OCI-LY1 (cell line): ENCODE data around the gene TRRAP.

ENCODE experiments used
- H2AFZ ChIP-seq: fragments of 200-600 bp; sonication (generic), shearing (Covaris generic); 2 replicates; pipeline ENCODE4 v1.6.0; 2014; ENCODE audit warnings: antibody characterized with exemption, mild to moderate bottlenecking, low read length
- H3F3A ChIP-seq: fragments of 200-600 bp; sonication (generic), shearing (Covaris generic); 2 replicates; pipeline ENCODE4 v1.6.0; 2014; ENCODE audit warnings: mild to moderate bottlenecking, antibody characterized with exemption, low read length, moderate library complexity; ENCODE audit not compliant: insufficient read depth
- H3K27ac ChIP-seq: fragments of 200-600 bp; sonication (generic); 2 replicates; pipeline ENCODE4 v1.5.1; 2014; ENCODE audit warnings: low read length, mixed run types, mild to moderate bottlenecking, low read depth; ENCODE audit not compliant: poor library complexity, severe bottlenecking
- H3K27me3 ChIP-seq: fragments of 200-600 bp; sonication (generic); 2 replicates; pipeline ENCODE4 v1.6.0; 2014; ENCODE audit warnings: antibody characterized with exemption, mild to moderate bottlenecking, low read length, moderate library complexity; ENCODE audit not compliant: insufficient read depth
- H3K36me3 ChIP-seq: fragments of 200-600 bp; sonication (generic); 2 replicates; pipeline ENCODE4 v1.6.1; 2014; ENCODE audit warnings: mild to moderate bottlenecking, antibody characterized with exemption, low read length, moderate library complexity, mixed read lengths; ENCODE audit not compliant: insufficient read depth
- H3K4me1 ChIP-seq: fragments of 200-600 bp; sonication (generic); 2 replicates; pipeline ENCODE4 v1.5.1; 2014; ENCODE audit warnings: mild to moderate bottlenecking, low read length, moderate library complexity; ENCODE audit not compliant: insufficient read depth, severe bottlenecking
- H3K4me2 ChIP-seq: fragments of 200-600 bp; sonication (generic), shearing (Covaris generic); 2 replicates; pipeline ENCODE4 v1.6.1; 2014; ENCODE audit warnings: low read length
- H3K4me3 ChIP-seq: fragments of 200-600 bp; sonication (generic); 2 replicates; pipeline ENCODE4 v1.5.1; 2014; ENCODE audit warnings: low read length, low read depth, mild to moderate bottlenecking, mixed read lengths; ENCODE audit not compliant: poor library complexity, severe bottlenecking
- H3K79me2 ChIP-seq: fragments of 200-600 bp; shearing (Covaris generic); 2 replicates; pipeline ENCODE4 v1.6.1; 2016; ENCODE audit warnings: mixed run types, low read length, mixed read lengths; ENCODE audit not compliant: insufficient read depth
- H3K9ac ChIP-seq: fragments of 200-600 bp; sonication (generic), shearing (Covaris generic); 2 replicates; pipeline ENCODE4 v1.6.1; 2014; ENCODE audit warnings: mild to moderate bottlenecking, low read length, mixed read lengths
- H3K9me2 ChIP-seq: fragments of 200-600 bp; sonication (generic), shearing (Covaris generic); 2 replicates; pipeline ENCODE4 v1.6.1; 2014; ENCODE audit warnings: low read depth, mild to moderate bottlenecking, low read length, mixed read lengths
- H3K9me3 ChIP-seq: fragments of 200-600 bp; shearing (Covaris generic); 2 replicates; pipeline ENCODE4 v1.6.1; 2014; ENCODE audit warnings: low read length, mixed read lengths
- H4K20me1 ChIP-seq: fragments of 200-600 bp; sonication (generic), shearing (Covaris generic); 2 replicates; pipeline ENCODE4 v1.6.0; 2016; ENCODE audit warnings: mild to moderate bottlenecking, low read length; ENCODE audit not compliant: insufficient read depth
- EZH2 ChIP-seq: fragments of 200-600 bp; sonication (generic), shearing (Covaris generic); IDR thresholded peaks from 2 replicates; pipeline ENCODE4 v1.8.0; 2017; ENCODE audit warnings: borderline replicate concordance, mixed run types, mild to moderate bottlenecking, antibody characterized with exemption, low read length, moderate library complexity, mixed read lengths
- TF ChIP-seq, protein P1 (sequence below): fragments of 200-600 bp; sonication (generic), shearing (Covaris generic); IDR thresholded peaks from 2 replicates; pipeline ENCODE4 v1.5.1; 2017; ENCODE audit warnings: mild to moderate bottlenecking, antibody characterized with exemption, low read length, moderate library complexity, mixed read lengths

Gene TRRAP

DNA sequence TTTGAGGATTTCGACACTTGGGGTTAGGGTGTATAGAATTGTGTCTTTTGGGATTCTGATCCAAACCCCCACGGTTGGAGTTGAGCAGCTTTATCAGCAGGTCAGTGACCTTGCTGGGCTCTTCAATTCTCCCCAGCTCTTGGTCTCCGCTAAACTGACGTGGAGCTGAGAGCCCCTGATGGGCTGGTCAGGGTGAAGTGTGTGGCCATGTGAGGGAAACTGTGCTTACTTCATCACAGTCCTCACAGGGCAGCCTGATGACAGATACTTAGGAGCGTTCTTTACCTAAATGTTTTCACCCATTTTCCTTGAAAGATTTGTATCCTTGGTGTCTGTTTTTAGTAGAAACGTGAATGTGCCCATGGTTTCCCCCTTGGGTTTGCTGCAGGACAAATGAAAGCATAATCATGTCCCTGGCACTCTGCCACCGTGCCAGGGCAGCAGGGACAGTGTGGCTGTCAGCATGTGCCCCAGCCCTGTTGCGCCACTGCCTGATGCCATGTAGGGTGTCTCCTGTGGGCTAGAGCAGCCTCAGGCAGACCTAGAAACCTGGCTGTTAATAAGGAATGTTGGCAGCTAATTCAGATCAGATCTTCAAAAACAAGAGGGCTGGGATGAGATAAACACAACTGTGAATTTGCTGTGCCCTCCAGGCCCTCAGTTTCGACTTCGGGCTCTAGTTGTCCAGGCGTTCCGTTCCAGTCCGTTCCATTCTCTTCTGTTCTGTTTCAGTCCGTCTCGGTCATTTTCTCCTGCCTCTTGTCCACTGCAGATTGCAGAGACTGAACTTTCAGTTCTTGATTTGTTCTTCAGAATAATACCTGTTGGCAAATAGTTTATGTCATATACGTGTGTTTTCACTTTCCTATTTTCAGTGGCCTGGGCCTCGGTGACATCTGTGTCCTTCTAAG is 96.8 kb downstream of the TRRAP start:
- Histone ChIP-seq H3K4me1 (no peaks in the 10 kb centered on the region), H3K79me2 (no peaks in the 10 kb centered on the region), H2AFZ (no peak overlapping the region), H4K20me1 (no peaks in the 10 kb centered on the region), H3K4me3 (no peak overlapping the region), H3K9ac (no peak overlapping the region), H3K9me3 (no peaks in the 10 kb centered on the region), H3K27ac (no peak overlapping the region), H3F3A (no peaks in the 10 kb centered on the region), H3K9me2 (no peaks in the 10 kb centered on the region), H3K27me3 (no peaks in the 10 kb centered on the region), H3K36me3 (peaks cover 100% of the 10 kb centered on the region), H3K4me2 (no peak overlapping the region)
- no peak for TF ChIP-seq EZH2
- TF ChIP-seq, protein P1, sequence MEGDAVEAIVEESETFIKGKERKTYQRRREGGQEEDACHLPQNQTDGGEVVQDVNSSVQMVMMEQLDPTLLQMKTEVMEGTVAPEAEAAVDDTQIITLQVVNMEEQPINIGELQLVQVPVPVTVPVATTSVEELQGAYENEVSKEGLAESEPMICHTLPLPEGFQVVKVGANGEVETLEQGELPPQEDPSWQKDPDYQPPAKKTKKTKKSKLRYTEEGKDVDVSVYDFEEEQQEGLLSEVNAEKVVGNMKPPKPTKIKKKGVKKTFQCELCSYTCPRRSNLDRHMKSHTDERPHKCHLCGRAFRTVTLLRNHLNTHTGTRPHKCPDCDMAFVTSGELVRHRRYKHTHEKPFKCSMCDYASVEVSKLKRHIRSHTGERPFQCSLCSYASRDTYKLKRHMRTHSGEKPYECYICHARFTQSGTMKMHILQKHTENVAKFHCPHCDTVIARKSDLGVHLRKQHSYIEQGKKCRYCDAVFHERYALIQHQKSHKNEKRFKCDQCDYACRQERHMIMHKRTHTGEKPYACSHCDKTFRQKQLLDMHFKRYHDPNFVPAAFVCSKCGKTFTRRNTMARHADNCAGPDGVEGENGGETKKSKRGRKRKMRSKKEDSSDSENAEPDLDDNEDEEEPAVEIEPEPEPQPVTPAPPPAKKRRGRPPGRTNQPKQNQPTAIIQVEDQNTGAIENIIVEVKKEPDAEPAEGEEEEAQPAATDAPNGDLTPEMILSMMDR, result no peak

DNA sequence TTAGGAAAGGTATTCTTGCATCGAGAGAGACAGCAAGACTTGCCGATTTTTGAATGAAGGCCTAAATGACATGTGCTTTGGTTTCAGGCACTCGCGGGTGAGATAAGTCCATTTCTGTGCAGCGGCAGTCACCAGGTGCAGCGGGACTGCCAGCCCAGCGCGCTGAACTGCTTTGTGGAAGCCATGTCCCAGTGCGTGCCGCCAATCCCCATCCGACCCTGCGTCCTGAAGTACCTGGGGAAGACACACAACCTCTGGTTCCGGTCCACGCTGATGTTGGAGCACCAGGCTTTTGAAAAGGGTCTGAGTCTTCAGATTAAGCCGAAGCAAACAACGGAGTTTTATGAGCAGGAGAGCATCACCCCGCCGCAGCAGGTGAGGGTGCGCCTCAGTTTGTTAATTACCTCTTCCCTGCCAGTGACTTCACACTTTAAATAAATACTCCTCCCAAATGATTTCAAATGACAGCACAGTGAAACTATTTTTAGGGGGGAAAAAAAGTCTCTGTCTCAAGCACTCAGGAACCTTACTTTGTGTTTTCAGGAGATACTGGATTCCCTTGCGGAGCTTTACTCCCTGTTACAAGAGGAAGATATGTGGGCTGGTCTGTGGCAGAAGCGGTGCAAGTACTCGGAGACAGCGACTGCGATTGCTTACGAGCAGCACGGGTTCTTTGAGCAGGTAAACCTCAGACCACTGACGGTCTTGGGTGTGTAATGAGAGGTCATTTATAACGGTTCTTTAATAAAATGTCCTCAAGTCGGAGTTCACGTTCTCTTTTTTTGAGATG is 98.3 kb downstream of the TRRAP start:
- no peaks in the 10 kb centered on the region for H3K4me1 ChIP-seq
- H2AFZ ChIP-seq, result no peak overlapping the region
- TF ChIP-seq, protein P1, result no peak
- no peak for TF ChIP-seq EZH2
- H3F3A ChIP-seq, result no peaks in the 10 kb centered on the region
- H3K79me2 ChIP-seq, result no peaks in the 10 kb centered on the region
- no peaks in the 10 kb centered on the region for H4K20me1 ChIP-seq
- H3K27me3 ChIP-seq, result no peaks in the 10 kb centered on the region
- H3K9me2 ChIP-seq, result no peaks in the 10 kb centered on the region
- H3K36me3 ChIP-seq, result peaks cover 99% of the 10 kb centered on the region
- no peak overlapping the region for H3K4me3 ChIP-seq
- no peak overlapping the region for H3K4me2 ChIP-seq
- no peak overlapping the region for H3K27ac ChIP-seq
- H3K9me3 ChIP-seq, result no peaks in the 10 kb centered on the region
- H3K9ac ChIP-seq, result no peak overlapping the region

DNA sequence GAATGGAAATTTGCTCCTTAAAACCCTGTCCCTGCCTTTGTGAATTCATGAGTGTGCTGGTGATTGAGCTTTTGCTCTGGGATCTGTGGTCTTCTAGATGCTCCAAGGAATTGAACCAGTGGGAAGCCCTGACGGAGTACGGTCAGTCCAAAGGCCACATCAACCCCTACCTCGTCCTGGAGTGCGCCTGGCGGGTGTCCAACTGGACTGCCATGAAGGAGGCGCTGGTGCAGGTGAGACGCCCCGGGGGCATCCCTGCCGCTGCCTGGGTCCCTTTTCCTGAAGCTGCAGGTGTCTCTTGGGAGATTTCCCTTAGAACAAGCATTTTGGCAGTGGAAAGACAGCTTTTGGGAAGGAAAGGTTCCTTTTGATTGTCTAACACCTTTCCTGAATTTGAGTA is 100.3 kb downstream of the TRRAP start:
- TF ChIP-seq EZH2, result no peak
- TF ChIP-seq, protein P1, result no peak
- H3K9ac ChIP-seq, result no peak overlapping the region
- H4K20me1 ChIP-seq, result no peaks in the 10 kb centered on the region

More for the DNA sequence above, 100.3 kb downstream of the TRRAP start:
- peaks cover 99% of the 10 kb centered on the region for H3K36me3 ChIP-seq
- H3K4me2 ChIP-seq, result no peak overlapping the region
- H3K9me3 ChIP-seq, result no peaks in the 10 kb centered on the region
- no peaks in the 10 kb centered on the region for H3K27me3 ChIP-seq
- H3F3A ChIP-seq, result no peaks in the 10 kb centered on the region
- no peaks in the 10 kb centered on the region for H3K9me2 ChIP-seq
- H3K4me1 ChIP-seq, result no peaks in the 10 kb centered on the region
- H2AFZ ChIP-seq, result no peak overlapping the region
- H3K79me2 ChIP-seq, result no peaks in the 10 kb centered on the region
- no peak overlapping the region for H3K4me3 ChIP-seq
- H3K27ac ChIP-seq, result no peak overlapping the region
